Endodermal cell (in vitro differentiated cells): ENCODE results near the gene MRPS24. TPM values are rescaled to one million over a fixed set of nuclear protein-coding genes. Genes with fewer than 3 reads are reported as not detected.

Experiments
- DNase-seq: peaks from one replicate; pipeline ENCODE4 v3.0.0-alpha.2; 2017
- H3K27ac ChIP-seq: 2 replicates; pipeline ENCODE4 v1.5.1; 2013; ENCODE audit warnings: mild to moderate bottlenecking, low read depth, low read length, moderate library complexity
- H3K27me3 ChIP-seq: 2 replicates; pipeline ENCODE4 v1.6.1; 2013; ENCODE audit warnings: mild to moderate bottlenecking, low read length, moderate library complexity; ENCODE audit not compliant: insufficient read depth, control insufficient read depth, poor library complexity, severe bottlenecking
- H3K36me3 ChIP-seq: 2 replicates; pipeline ENCODE4 v1.7.0; 2013; ENCODE audit warnings: mild to moderate bottlenecking, low read length, moderate library complexity; ENCODE audit not compliant: control insufficient read depth, insufficient read depth
- H3K4me1 ChIP-seq: one replicate; pipeline ENCODE4 v1.7.0; 2013; ENCODE audit warnings: low read length; ENCODE audit not compliant: control insufficient read depth, insufficient read depth
- H3K4me3 ChIP-seq: 2 replicates; pipeline ENCODE4 v1.5.1; 2013; ENCODE audit warnings: mild to moderate bottlenecking, low read length, moderate library complexity
- H3K9ac ChIP-seq: 2 replicates; pipeline ENCODE4 v1.6.1; 2013; ENCODE audit warnings: mild to moderate bottlenecking, low read length, moderate library complexity; ENCODE audit not compliant: poor library complexity, severe bottlenecking; ENCODE audit errors: extremely low read depth
- H3K9me3 ChIP-seq: 2 replicates; pipeline ENCODE4 v1.6.1; 2013; ENCODE audit warnings: mild to moderate bottlenecking, low read length, moderate library complexity; ENCODE audit not compliant: control insufficient read depth
- H3K27ac Mint-ChIP-seq: 2 replicates; pipeline ENCODE4 v1.8.0; 2020; ENCODE audit warnings: mixed read lengths
- H3K27me3 Mint-ChIP-seq: 2 replicates; pipeline ENCODE4 v1.8.0; 2021; ENCODE audit warnings: mild to moderate bottlenecking, mixed read lengths; ENCODE audit not compliant: insufficient read depth
- H3K36me3 Mint-ChIP-seq: 2 replicates; pipeline ENCODE4 v1.8.0; 2020; ENCODE audit warnings: low read depth, mixed read lengths
- H3K4me1 Mint-ChIP-seq: 2 replicates; pipeline ENCODE4 v1.8.0; 2020; ENCODE audit warnings: mixed read lengths
- H3K4me3 Mint-ChIP-seq: 2 replicates; pipeline ENCODE4 v1.8.0; 2020; ENCODE audit warnings: mild to moderate bottlenecking, moderate library complexity, mixed read lengths
- H3K9me3 Mint-ChIP-seq: 2 replicates; pipeline ENCODE4 v1.8.0; 2020; ENCODE audit warnings: mild to moderate bottlenecking, mixed read lengths
- WGBS, 2 experiments: methylation state at CpG; one replicate each; pipeline versions ENCODE4 v1.1.5 to v1.1.7; 2013; ENCODE audit warnings: missing lambda C conversion rate in 2 of 2, mixed read lengths in 1 of 2; ENCODE audit not compliant: insufficient coverage in 1 of 2, insufficient read length in 1 of 2; 5-methylcytosine and 5-hydroxymethylcytosine counted together
- total RNA-seq, 2 donors: library from RNA; stranded (reverse); fragmentation: NEBNext Ultra II Directional in 1 of 2; extraction: Animal tissue kit (Norgen Biotek cat#: 25700) in 1 of 2; gene quantifications; 2 replicates in 1 of 2; 3 replicates in 1 of 2; pipeline ENCODE4 v1.2.1, GENCODE V29; 2021
- TF ChIP-seq, protein P1 (sequence below): fragments of 200-600 bp; sonication (generic); conservative IDR thresholded peaks from 2 replicates; pipeline ENCODE4 v1.5.0; 2021; ENCODE audit warnings: antibody characterized with exemption, mild to moderate bottlenecking

Gene MRPS24
- total RNA-seq, 2 donors from 2014 or later: 86.5 to 91.0 TPM

DNA sequence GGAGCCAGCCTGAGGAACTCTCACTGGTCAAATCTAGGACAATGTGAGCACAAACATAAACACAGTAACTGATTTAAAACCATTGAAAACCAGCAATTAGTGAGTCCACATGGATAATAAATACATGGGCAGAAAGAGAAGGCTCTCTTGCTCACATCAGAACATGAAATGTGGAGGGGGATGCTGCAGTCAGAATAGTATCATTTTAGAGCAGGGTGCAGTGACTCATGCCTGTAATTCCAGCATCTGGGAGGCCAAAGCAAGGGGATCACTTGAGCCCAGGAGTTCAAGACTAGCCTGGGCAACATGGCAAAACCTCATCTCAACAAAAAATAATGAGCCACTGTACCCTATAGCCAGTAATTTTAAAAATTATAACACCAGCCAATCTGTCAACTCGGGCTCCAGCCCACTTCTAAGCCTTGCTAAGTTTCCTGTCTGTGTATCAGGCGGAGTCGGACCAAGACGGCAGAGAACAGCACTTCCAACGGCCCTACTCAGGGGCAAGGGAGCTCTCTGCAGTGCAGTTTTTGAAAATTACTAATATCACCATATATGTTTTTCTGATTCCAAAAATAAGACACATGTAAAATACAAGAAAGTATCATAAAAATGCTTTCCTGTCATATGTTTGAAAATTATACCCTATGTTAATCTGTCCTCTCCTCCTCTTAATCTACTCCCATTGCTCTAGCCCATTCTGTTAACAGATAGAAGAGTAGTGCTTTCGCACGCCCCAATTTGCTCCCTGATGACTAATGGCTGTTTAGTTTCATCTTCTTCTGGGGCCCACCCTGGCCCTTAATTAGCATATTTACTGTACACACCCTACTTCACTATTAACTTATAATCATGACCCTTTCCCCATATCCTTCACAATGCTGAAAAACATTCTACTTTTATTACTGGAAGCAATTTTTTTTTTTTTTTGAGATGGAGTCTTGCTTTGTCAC, 20.0 kb upstream of the MRPS24 start:
- Histone ChIP-seq H3K4me3 (no peak overlapping the region), H3K4me1 (no peaks in the 10 kb centered on the region), H3K36me3 (peaks cover 8% of the 10 kb centered on the region), H3K27me3 (no peaks in the 10 kb centered on the region), H3K9me3 (no peaks in the 10 kb centered on the region), H3K27ac (no peak overlapping the region), H3K9ac (no peak overlapping the region)
- Mint-ChIP-seq H3K27ac (no peak overlapping the region), H3K4me3 (no peak overlapping the region), H3K27me3 (no peaks in the 10 kb centered on the region), H3K36me3 (peaks cover 21% of the 10 kb centered on the region), H3K4me1 (peaks cover 1% of the 10 kb centered on the region), H3K9me3 (no peaks in the 10 kb centered on the region)
- WGBS, 2 experiments: 92 to 94% methylated on average over 7 of the region's 7 CpGs
- TF ChIP-seq, protein P1, sequence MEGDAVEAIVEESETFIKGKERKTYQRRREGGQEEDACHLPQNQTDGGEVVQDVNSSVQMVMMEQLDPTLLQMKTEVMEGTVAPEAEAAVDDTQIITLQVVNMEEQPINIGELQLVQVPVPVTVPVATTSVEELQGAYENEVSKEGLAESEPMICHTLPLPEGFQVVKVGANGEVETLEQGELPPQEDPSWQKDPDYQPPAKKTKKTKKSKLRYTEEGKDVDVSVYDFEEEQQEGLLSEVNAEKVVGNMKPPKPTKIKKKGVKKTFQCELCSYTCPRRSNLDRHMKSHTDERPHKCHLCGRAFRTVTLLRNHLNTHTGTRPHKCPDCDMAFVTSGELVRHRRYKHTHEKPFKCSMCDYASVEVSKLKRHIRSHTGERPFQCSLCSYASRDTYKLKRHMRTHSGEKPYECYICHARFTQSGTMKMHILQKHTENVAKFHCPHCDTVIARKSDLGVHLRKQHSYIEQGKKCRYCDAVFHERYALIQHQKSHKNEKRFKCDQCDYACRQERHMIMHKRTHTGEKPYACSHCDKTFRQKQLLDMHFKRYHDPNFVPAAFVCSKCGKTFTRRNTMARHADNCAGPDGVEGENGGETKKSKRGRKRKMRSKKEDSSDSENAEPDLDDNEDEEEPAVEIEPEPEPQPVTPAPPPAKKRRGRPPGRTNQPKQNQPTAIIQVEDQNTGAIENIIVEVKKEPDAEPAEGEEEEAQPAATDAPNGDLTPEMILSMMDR: no peak
- DNase-seq: no peak

DNA sequence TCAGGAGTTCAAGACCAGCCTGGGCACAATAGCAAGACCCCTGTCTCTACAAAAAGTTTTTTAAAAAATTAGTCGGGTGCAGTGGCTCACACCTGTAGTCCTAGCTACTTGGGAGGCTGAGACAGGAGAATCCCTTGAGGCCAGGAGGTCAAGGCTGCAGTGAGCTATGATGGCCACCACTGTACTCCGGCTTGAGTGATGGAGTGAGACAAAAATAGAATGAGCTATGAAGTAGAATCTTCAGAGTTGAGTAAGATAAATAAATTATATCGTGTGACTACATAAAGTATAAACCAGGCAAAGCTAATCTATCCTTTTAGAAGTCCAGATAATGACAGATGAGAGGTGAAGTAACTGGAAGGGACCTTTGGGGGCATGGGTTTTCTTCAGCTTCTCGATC, 15.3 kb upstream of the MRPS24 start:
- Histone ChIP-seq H3K27ac (no peak overlapping the region), H3K9ac (no peak overlapping the region), H3K27me3 (no peaks in the 10 kb centered on the region), H3K4me3 (no peak overlapping the region), H3K9me3 (no peaks in the 10 kb centered on the region), H3K4me1 (no peaks in the 10 kb centered on the region), H3K36me3 (peaks cover 39% of the 10 kb centered on the region)
- H3K4me1 Mint-ChIP-seq: no peaks in the 10 kb centered on the region
- no peaks in the 10 kb centered on the region for H3K27me3 Mint-ChIP-seq
- no peak for DNase-seq
- TF ChIP-seq, protein P1: no peak
- no peak overlapping the region for H3K27ac Mint-ChIP-seq
- no peaks in the 10 kb centered on the region for H3K9me3 Mint-ChIP-seq
- no peak overlapping the region for H3K4me3 Mint-ChIP-seq
- 92 to 94% methylated on average over 2 to 4 of the region's 4 CpGs for WGBS, 2 experiments
- H3K36me3 Mint-ChIP-seq: peaks cover 45% of the 10 kb centered on the region

DNA sequence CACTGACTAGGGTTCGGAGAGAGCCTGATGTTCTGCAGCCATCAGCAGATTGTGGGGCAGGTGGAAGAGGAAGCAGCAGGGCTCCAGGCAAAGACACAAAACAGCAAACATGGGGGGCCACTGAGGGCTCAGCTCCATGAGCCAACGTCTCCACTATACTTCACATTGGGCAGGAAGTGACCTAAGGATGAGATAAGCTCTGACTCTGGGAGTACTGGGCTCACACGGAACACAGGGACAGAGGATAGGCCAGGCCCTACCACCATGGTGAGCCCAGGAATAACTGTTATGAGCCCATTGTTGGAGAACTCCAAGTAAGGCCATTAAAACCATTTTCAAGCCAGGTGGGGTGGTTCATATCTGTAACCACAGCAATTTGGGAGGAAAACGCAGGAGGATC, 14.9 kb upstream of the MRPS24 start:
- H3K27me3 Mint-ChIP-seq: no peaks in the 10 kb centered on the region
- Histone ChIP-seq H3K36me3 (peaks cover 39% of the 10 kb centered on the region), H3K4me1 (no peaks in the 10 kb centered on the region), H3K9me3 (no peaks in the 10 kb centered on the region), H3K4me3 (no peak overlapping the region), H3K27me3 (no peaks in the 10 kb centered on the region), H3K27ac (no peak overlapping the region), H3K9ac (no peak overlapping the region)
- no peak overlapping the region for H3K27ac Mint-ChIP-seq
- peaks cover 47% of the 10 kb centered on the region for H3K36me3 Mint-ChIP-seq
- 94 to 95% methylated on average over 4 of the region's 4 CpGs for WGBS, 2 experiments
- no peak for DNase-seq
- H3K4me1 Mint-ChIP-seq: no peaks in the 10 kb centered on the region
- H3K9me3 Mint-ChIP-seq: no peaks in the 10 kb centered on the region
- TF ChIP-seq, protein P1: no peak
- H3K4me3 Mint-ChIP-seq: no peak overlapping the region
